HepG2 (cell line): ENCODE measurements around the gene MDFI. TPM values are rescaled to one million over a fixed set of nuclear protein-coding genes. Genes with fewer than 3 reads are reported as not detected.
A peak's percentile ranks its signal among the peaks of the same experiment; 100 is the strongest.

ENCODE experiments used
- ELF4 ChIP-seq: sonication (generic); formaldehyde crosslinking; IDR thresholded peaks from 2 replicates; pipeline ENCODE4 v1.5.0; 2020; ENCODE audit warnings: missing genetic modification reagents, mild to moderate bottlenecking, moderate library complexity, borderline replicate concordance
- FOXA3 ChIP-seq: IDR thresholded peaks from 2 replicates; pipeline ENCODE4 v1.6.1; 2016; ENCODE audit warnings: missing genetic modification reagents, missing compliant biosample characterization
- FOXP1 ChIP-seq, 2 experiments: fragments of 450-650 bp in 1 of 2; IDR thresholded peaks; 2 replicates each; pipeline ENCODE4 v1.6.1; 2017 to 2018; ENCODE audit warnings: antibody characterized with exemption in 1 of 2
- GPBP1L1 ChIP-seq: sonication (generic); formaldehyde crosslinking; IDR thresholded peaks from 2 replicates; pipeline ENCODE4 v1.5.0; 2020; ENCODE audit warnings: mild to moderate bottlenecking, missing genetic modification reagents
- HMG20B ChIP-seq: conservative IDR thresholded peaks from 2 replicates; pipeline ENCODE4 v1.6.1; 2016; ENCODE audit warnings: missing genetic modification reagents, missing compliant biosample characterization
- HNRNPLL ChIP-seq: fragments of 200-400 bp; formaldehyde crosslinking; IDR thresholded peaks from 2 replicates; pipeline ENCODE4 v1.6.1; 2017; ENCODE audit warnings: mild to moderate bottlenecking, low read depth, low read length; ENCODE audit not compliant: poor library complexity, severe bottlenecking
- HOXA7 ChIP-seq: sonication (generic); formaldehyde crosslinking; IDR thresholded peaks from 2 replicates; pipeline ENCODE4 v1.8.1; 2022; ENCODE audit warnings: mild to moderate bottlenecking, missing genetic modification reagents, moderate library complexity
- HOXA9 ChIP-seq: sonication (generic); formaldehyde crosslinking; IDR thresholded peaks from 2 replicates; pipeline ENCODE4 v1.8.1; 2022; ENCODE audit warnings: missing genetic modification reagents, mild to moderate bottlenecking, moderate library complexity, borderline replicate concordance
- JARID2 ChIP-seq: sonication (generic); formaldehyde crosslinking; IDR thresholded peaks from 2 replicates; pipeline ENCODE4 v1.8.1; 2023; ENCODE audit warnings: missing genetic modification reagents, inconsistent platforms; ENCODE audit not compliant: insufficient replicate concordance
- JDP2 ChIP-seq: sonication (generic); formaldehyde crosslinking; IDR thresholded peaks from 2 replicates; pipeline ENCODE4 v1.8.1; 2022; ENCODE audit warnings: missing genetic modification reagents, borderline replicate concordance
- NR1H2 ChIP-seq: sonication (generic); formaldehyde crosslinking; IDR thresholded peaks from 2 replicates; pipeline ENCODE4 v1.8.1; 2022; ENCODE audit warnings: low read depth, missing genetic modification reagents, borderline replicate concordance
- SAP130 ChIP-seq: IDR thresholded peaks from 2 replicates; pipeline ENCODE4 v1.6.1; 2016; ENCODE audit warnings: low read depth
- SIX1 ChIP-seq: sonication (generic); formaldehyde crosslinking; IDR thresholded peaks from 2 replicates; pipeline ENCODE4 v1.4.0; 2020; ENCODE audit warnings: missing genetic modification reagents, borderline replicate concordance
- SMYD3 ChIP-seq: sonication (generic); formaldehyde crosslinking; IDR thresholded peaks from 2 replicates; pipeline ENCODE4 v1.8.1; 2023; ENCODE audit warnings: mild to moderate bottlenecking, missing genetic modification reagents
- TGIF2 ChIP-seq: IDR thresholded peaks from 2 replicates; pipeline ENCODE4 v1.6.1; 2016; ENCODE audit warnings: control low read depth, missing compliant biosample characterization
- THYN1 ChIP-seq: sonication (generic); formaldehyde crosslinking; IDR thresholded peaks from 2 replicates; pipeline ENCODE4 v1.8.1; 2023; ENCODE audit warnings: low read depth, mild to moderate bottlenecking, moderate library complexity, missing genetic modification reagents, borderline replicate concordance
- YY1 ChIP-seq: IDR thresholded peaks from 2 replicates; pipeline ENCODE4 v1.6.1; 2011; ENCODE audit warnings: low read length, low read depth, moderate library complexity, mild to moderate bottlenecking; ENCODE audit not compliant: insufficient read depth, insufficient replicate concordance
- ZFP1 ChIP-seq: IDR thresholded peaks from 2 replicates; pipeline ENCODE4 v1.6.1; 2016
- ZNF12 ChIP-seq: sonication (generic); formaldehyde crosslinking; IDR thresholded peaks from 2 replicates; pipeline ENCODE4 v1.5.0; 2020; ENCODE audit warnings: missing genetic modification reagents
- ZNF333 ChIP-seq: sonication (generic); formaldehyde crosslinking; IDR thresholded peaks from 2 replicates; pipeline ENCODE4 v1.4.0; 2020; ENCODE audit warnings: mild to moderate bottlenecking, missing genetic modification reagents, borderline replicate concordance
- ZNF44 ChIP-seq: sonication (generic); formaldehyde crosslinking; IDR thresholded peaks from 2 replicates; pipeline ENCODE4 v1.5.1; 2020; ENCODE audit warnings: mild to moderate bottlenecking, missing genetic modification reagents
- ZNF720 ChIP-seq: sonication (generic); formaldehyde crosslinking; IDR thresholded peaks from 2 replicates; pipeline ENCODE4 v1.4.0; 2020; ENCODE audit warnings: missing genetic modification reagents
- ZSCAN20 ChIP-seq: sonication (generic); formaldehyde crosslinking; IDR thresholded peaks from 2 replicates; pipeline ENCODE4 v1.4.0; 2020; ENCODE audit warnings: missing genetic modification reagents, mild to moderate bottlenecking, borderline replicate concordance
- polyA plus RNA-seq, 8 experiments: library from polyadenylated mRNA; depleted of rRNA in 3 of 8; stranded (reverse) in 7 of 8; unstranded in 1 of 8; fragments of >200 nt; fragmentation: Illumina TruSeq in 4 of 8; extraction: Trizol in 4 of 8; gene quantifications; 2 replicates each; pipeline versions ENCODE4 v1.2.1 to v1.2.3, GENCODE V29; 2011 to 2016; ENCODE audit warnings: low read depth in 4 of 8, missing spikeins in 1 of 8, mixed read lengths in 1 of 8; ENCODE audit not compliant: insufficient read depth in 1 of 8
- total RNA-seq, 5 experiments: library from RNA; depleted of rRNA; stranded (reverse); fragments of >200 nt; fragmentation: Illumina TruSeq; extraction: Trizol; gene quantifications; 2 replicates each; pipeline ENCODE4 v1.2.3, GENCODE V29; 2016; ENCODE audit warnings: low read depth in 1 of 5
- TF ChIP-seq, protein P1 (sequence below): sonication (generic); formaldehyde crosslinking; conservative IDR thresholded peaks from 2 replicates; pipeline ENCODE4 v1.5.0; 2020; ENCODE audit warnings: missing genetic modification reagents

MDFI gene
- total and polyA plus RNA-seq, 2 of the 13 experiments (the other 11 are each of a cell fraction or from before 2014, with no cell fraction given) = 0.28 TPM; not detected in 1

DNA sequence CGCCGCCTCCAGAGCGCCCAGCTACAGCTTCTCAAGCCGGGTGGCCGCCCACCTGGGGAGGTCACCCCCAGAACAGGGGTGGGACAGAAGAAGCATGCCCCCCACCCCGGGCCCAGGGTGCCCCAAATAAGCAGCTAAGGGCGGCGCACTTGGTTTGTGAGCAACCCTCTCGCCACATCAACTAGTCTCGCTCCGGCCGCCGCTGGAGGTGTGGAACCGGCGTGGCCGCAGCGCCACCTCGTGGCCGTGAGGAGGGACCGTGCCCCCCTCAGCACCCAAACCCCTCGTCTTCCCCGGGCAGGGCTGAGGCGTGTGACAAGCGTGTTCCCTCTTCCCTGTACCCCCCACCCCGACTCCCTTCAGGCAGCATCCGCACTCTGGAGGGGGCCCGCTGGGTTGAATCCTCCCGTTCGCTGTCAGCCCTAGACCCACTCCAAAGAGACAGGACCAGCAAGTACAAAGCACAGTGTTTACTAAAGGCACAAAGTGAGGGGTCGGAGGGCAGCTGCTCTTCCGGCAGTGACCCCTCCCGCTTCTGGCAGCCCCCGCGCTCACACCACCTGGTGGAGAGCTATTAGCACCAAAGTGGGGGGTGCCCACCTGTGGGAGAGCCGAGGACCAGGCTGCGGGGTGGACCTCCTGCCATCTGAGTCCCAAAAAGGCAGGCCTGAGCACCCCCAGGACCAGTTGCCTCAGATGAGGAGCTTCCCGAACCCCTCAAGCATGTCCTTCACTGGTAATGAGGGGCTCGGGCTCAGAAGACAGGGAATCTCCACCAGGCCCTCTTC, 45.4 kb downstream of the MDFI start (continued):
- no peak for TF ChIP-seq ZNF720 (CRISPR knock-in tag)
- TF ChIP-seq ZNF44 (CRISPR knock-in tag) = peak; percentile 74
- TF ChIP-seq ZNF333 = 0 out of 2 replicates have a peak, but pooled peaks have one; percentile 56
- 0 out of 2 replicates have a peak, but pooled peaks have one; percentile 31 for TF ChIP-seq ZFP1 (CRISPR knock-in tag)
- no peak for TF ChIP-seq HOXA7 (CRISPR knock-in tag)
- peak; percentile 51 for TF ChIP-seq SAP130 (CRISPR knock-in tag)
- no peak for TF ChIP-seq ZSCAN20 (CRISPR knock-in tag)
- no peak for TF ChIP-seq SMYD3
- TF ChIP-seq HOXA9 (CRISPR knock-in tag) = no peak
- TF ChIP-seq THYN1 (CRISPR knock-in tag) = no peak
- TF ChIP-seq NR1H2 (CRISPR knock-in tag) = 0 out of 2 replicates have a peak, but pooled peaks have one; percentile 42
- TF ChIP-seq YY1 = peak; percentile 57
- TF ChIP-seq TGIF2 (CRISPR knock-in tag) = no peak
- no peak for TF ChIP-seq JARID2 (CRISPR knock-in tag)
- TF ChIP-seq HMG20B (CRISPR knock-in tag) = no peak
- no peak for TF ChIP-seq SIX1 (CRISPR knock-in tag)
- TF ChIP-seq, protein P1, sequence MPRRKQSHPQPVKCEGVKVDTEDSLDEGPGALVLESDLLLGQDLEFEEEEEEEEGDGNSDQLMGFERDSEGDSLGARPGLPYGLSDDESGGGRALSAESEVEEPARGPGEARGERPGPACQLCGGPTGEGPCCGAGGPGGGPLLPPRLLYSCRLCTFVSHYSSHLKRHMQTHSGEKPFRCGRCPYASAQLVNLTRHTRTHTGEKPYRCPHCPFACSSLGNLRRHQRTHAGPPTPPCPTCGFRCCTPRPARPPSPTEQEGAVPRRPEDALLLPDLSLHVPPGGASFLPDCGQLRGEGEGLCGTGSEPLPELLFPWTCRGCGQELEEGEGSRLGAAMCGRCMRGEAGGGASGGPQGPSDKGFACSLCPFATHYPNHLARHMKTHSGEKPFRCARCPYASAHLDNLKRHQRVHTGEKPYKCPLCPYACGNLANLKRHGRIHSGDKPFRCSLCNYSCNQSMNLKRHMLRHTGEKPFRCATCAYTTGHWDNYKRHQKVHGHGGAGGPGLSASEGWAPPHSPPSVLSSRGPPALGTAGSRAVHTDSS (CRISPR knock-in tag) = no peak
- TF ChIP-seq GPBP1L1 (CRISPR knock-in tag) = no peak
- no peak for TF ChIP-seq ZNF12 (CRISPR knock-in tag)
- peak; percentile 34; the same call in 1 of the 2 replicates for TF ChIP-seq FOXA3
- TF ChIP-seq FOXP1 (IDR thresholded peaks at IDR 0.05) = no peak
- TF ChIP-seq FOXP1 (CRISPR knock-in tag; IDR thresholded peaks at IDR 0.05) = no peak
- peak; percentile 55 for TF ChIP-seq HNRNPLL
- no peak for TF ChIP-seq JDP2 (CRISPR knock-in tag)
- TF ChIP-seq ELF4 = no peak
